MM.1S (cell line): ENCODE measurements around the gene CEL.
"Not testable (repeated sequence)": the region's sequence is repeated elsewhere in the genome, so short reads cannot be mapped to it uniquely, and the experiment has no call there.

Experiments
- EZH2 ChIP-seq: fragments of 300-600 bp; sonication (generic); optimal IDR thresholded peaks from 2 replicates; pipeline ENCODE3; 2017; ENCODE audit warnings: low read depth, mild to moderate bottlenecking, antibody characterized with exemption, low read length, mixed read lengths
- EZH2phosphoT487 ChIP-seq: fragments of 300-600 bp; sonication (generic); IDR thresholded peaks from 2 replicates; pipeline ENCODE4 v1.6.1; 2018; ENCODE audit warnings: antibody characterized with exemption, low read length
- TF ChIP-seq, protein P1 (sequence below): fragments of 300-600 bp; sonication (generic); IDR thresholded peaks from 2 replicates; pipeline ENCODE4 v1.5.1; 2016; ENCODE audit warnings: antibody characterized with exemption, low read length, mixed read lengths

DNA sequence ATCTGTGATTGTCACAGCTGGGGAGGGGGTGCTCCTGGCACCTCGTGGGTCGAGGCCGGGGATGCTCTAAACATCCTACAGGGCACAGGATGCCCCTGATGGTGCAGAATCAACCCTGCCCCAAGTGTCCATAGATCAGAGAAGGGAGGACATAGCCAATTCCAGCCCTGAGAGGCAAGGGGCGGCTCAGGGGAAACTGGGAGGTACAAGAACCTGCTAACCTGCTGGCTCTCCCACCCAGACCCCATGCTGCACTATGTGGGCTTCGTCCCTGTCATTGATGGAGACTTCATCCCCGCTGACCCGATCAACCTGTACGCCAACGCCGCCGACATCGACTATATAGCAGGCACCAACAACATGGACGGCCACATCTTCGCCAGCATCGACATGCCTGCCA, 6.7 kb downstream of the CEL start:
- TF ChIP-seq EZH2, EZH2phosphoT487: not testable (repeated sequence)
- TF ChIP-seq, protein P1, sequence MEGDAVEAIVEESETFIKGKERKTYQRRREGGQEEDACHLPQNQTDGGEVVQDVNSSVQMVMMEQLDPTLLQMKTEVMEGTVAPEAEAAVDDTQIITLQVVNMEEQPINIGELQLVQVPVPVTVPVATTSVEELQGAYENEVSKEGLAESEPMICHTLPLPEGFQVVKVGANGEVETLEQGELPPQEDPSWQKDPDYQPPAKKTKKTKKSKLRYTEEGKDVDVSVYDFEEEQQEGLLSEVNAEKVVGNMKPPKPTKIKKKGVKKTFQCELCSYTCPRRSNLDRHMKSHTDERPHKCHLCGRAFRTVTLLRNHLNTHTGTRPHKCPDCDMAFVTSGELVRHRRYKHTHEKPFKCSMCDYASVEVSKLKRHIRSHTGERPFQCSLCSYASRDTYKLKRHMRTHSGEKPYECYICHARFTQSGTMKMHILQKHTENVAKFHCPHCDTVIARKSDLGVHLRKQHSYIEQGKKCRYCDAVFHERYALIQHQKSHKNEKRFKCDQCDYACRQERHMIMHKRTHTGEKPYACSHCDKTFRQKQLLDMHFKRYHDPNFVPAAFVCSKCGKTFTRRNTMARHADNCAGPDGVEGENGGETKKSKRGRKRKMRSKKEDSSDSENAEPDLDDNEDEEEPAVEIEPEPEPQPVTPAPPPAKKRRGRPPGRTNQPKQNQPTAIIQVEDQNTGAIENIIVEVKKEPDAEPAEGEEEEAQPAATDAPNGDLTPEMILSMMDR: not testable (repeated sequence)
